HepG2 (cell line): ENCODE measurements around the gene MAPK12. TPM values are rescaled to one million over a fixed set of nuclear protein-coding genes. Genes with fewer than 3 reads are reported as not detected.

ENCODE experiments used
- ATAC-seq: fragments of 200-7000 bp; cut with Tn5 transposase; 3 replicates; pipeline ENCODE4 v1.9.1; 2020; ENCODE audit warnings: mild to moderate bottlenecking, moderate library complexity
- BruUV-seq: library from RNA; stranded (reverse); fragments of 400-500 nt; replicated peaks from 2 replicates; lab custom pipeline; 2021; lab: Mats Ljungman, UMichigan
- CTCF ChIA-PET: fragments of 300-600 bp; formaldehyde crosslinking; extraction: SDS; loops from one replicate; lab custom pipeline; 2021; ENCODE audit warnings: low total read pairs, inconsistent platforms, low intra/inter-chr PET ratio; lab: Yijun Ruan, JAX
- POLR2A ChIA-PET: fragments of 350-600 bp; sonication (Branson Sonifier 250); formaldehyde crosslinking; loops from one replicate; lab custom pipeline; 2020; ENCODE audit warnings: antibody characterized with exemption, inconsistent platforms; lab: Yijun Ruan, JAX
- DNase-seq: peaks from one replicate; pipeline ENCODE4 v3.0.0-alpha.2; 2015; ENCODE audit warnings: low spot score
- FAIRE-seq: peaks from 3 replicates; lab custom pipeline; 2011; peaks lifted over from hg19 to GRCh38; lab: Jason Lieb, UNC
- H2AFZ ChIP-seq: one replicate; pipeline ENCODE4 v1.6.1; 2011; ENCODE audit warnings: low read length, inconsistent platforms
- H3K27ac ChIP-seq: fragments of 300-600 bp; 3 replicates; pipeline ENCODE4 v1.8.0; 2011; ENCODE audit warnings: mixed run types, mild to moderate bottlenecking, mixed read lengths, low read length, inconsistent platforms; ENCODE audit not compliant: insufficient read depth; ENCODE audit errors: extremely low read length
- H3K27me3 ChIP-seq, 2 experiments: fragments of 200-600 bp in 1 of 2; 2 replicates in 1 of 2; 3 replicates in 1 of 2; pipeline versions ENCODE4 v1.6.0 to v1.8.0; 2011; ENCODE audit warnings: low read length in 2 of 2, mild to moderate bottlenecking in 2 of 2, moderate library complexity in 2 of 2, inconsistent platforms in 1 of 2; ENCODE audit not compliant: insufficient read depth in 2 of 2, control insufficient read depth in 1 of 2
- H3K36me3 ChIP-seq, 2 experiments: fragments of 200-600 bp in 1 of 2; replicated peaks in 1 of 2; 2 replicates in 1 of 2; 3 replicates in 1 of 2; pipeline versions ENCODE4 v1.5.1 to v1.8.0; 2011; ENCODE audit warnings: low read length in 2 of 2, inconsistent platforms in 1 of 2; ENCODE audit not compliant: insufficient read depth in 2 of 2, control insufficient read depth in 1 of 2
- H3K4me1 ChIP-seq: 2 replicates; pipeline ENCODE4 v1.5.1; 2012; ENCODE audit warnings: low read length, inconsistent platforms; ENCODE audit not compliant: insufficient read depth
- H3K4me2 ChIP-seq: 2 replicates; pipeline ENCODE4 v1.6.0; 2011; ENCODE audit warnings: low read depth, low read length, inconsistent platforms
- H3K4me3 ChIP-seq, 3 experiments: fragments of 200-600 bp in 1 of 3; sonication (generic), shearing (Covaris generic) in 1 of 3; replicated peaks in 1 of 3; 2 replicates each; pipeline ENCODE4 v1.5.1; 2011 to 2016; ENCODE audit warnings: low read length in 3 of 3, inconsistent platforms in 2 of 3, low read depth in 2 of 3, mild to moderate bottlenecking in 2 of 3, control low read depth in 1 of 3, mixed read lengths in 1 of 3; ENCODE audit not compliant: insufficient read depth in 1 of 3
- H3K79me2 ChIP-seq: one replicate; pipeline ENCODE4 v1.6.1; 2011; ENCODE audit warnings: low read length, inconsistent platforms; ENCODE audit not compliant: insufficient read depth
- H3K9ac ChIP-seq: 2 replicates; pipeline ENCODE4 v1.6.0; 2011; ENCODE audit warnings: mild to moderate bottlenecking, low read depth, low read length, inconsistent platforms; ENCODE audit not compliant: insufficient read depth
- H3K9me3 ChIP-seq: 2 replicates; pipeline ENCODE4 v1.5.1; 2012; ENCODE audit warnings: mild to moderate bottlenecking, low read length
- H4K20me1 ChIP-seq: 2 replicates; pipeline ENCODE4 v1.6.0; 2011; ENCODE audit warnings: inconsistent platforms, mild to moderate bottlenecking, low read length, moderate library complexity; ENCODE audit not compliant: insufficient read depth
- ATF7-NPFF ChIP-seq: sonication (generic); formaldehyde crosslinking; IDR thresholded peaks from 2 replicates; pipeline ENCODE4 v1.8.1; 2023; ENCODE audit warnings: mild to moderate bottlenecking, low read depth, missing genetic modification reagents, moderate library complexity
- TAF15 ChIP-seq: fragments of 200-400 bp; formaldehyde crosslinking; IDR thresholded peaks from one replicate; pipeline ENCODE4 v1.6.1; 2018; ENCODE audit warnings: mild to moderate bottlenecking, low read depth, low read length; ENCODE audit not compliant: poor library complexity, severe bottlenecking
- USF2 ChIP-seq, 2 experiments: sonication (generic) in 1 of 2; formaldehyde crosslinking in 1 of 2; IDR thresholded peaks; 2 replicates each; pipeline versions ENCODE4 v1.5.1 to v1.6.1; 2011 to 2020; ENCODE audit warnings: borderline replicate concordance in 1 of 2, low read depth in 1 of 2, low read length in 1 of 2, mild to moderate bottlenecking in 1 of 2, missing genetic modification reagents in 1 of 2, moderate library complexity in 1 of 2
- ZBED4 ChIP-seq: sonication (generic); formaldehyde crosslinking; IDR thresholded peaks from 2 replicates; pipeline ENCODE4 v1.4.0; 2020; ENCODE audit warnings: missing genetic modification reagents, borderline replicate concordance
- ZMYM3 ChIP-seq: sonication (generic); formaldehyde crosslinking; IDR thresholded peaks from 2 replicates; pipeline ENCODE4 v1.5.1; 2020; ENCODE audit warnings: mild to moderate bottlenecking, missing genetic modification reagents
- ZNF230 ChIP-seq: sonication (generic); formaldehyde crosslinking; IDR thresholded peaks from 2 replicates; pipeline ENCODE4 v1.4.0; 2020; ENCODE audit warnings: mild to moderate bottlenecking, missing genetic modification reagents
- ZNF451 ChIP-seq: sonication (generic); formaldehyde crosslinking; IDR thresholded peaks from 2 replicates; pipeline ENCODE4 v1.5.0; 2020; ENCODE audit warnings: mild to moderate bottlenecking, missing genetic modification reagents
- ZNF460 ChIP-seq: sonication (generic); formaldehyde crosslinking; IDR thresholded peaks from 2 replicates; pipeline ENCODE4 v1.5.1; 2020; ENCODE audit warnings: missing genetic modification reagents, mild to moderate bottlenecking, borderline replicate concordance
- WGBS: methylation state at CpG from one replicate; pipeline ENCODE4 v1.1.6; 2017; ENCODE audit warnings: low lambda C conversion rate; 5-methylcytosine and 5-hydroxymethylcytosine counted together
- in situ Hi-C: cut with HindIII; loops from 2 replicates; pipeline ENCODE4 v1.10.0; 2017; ENCODE audit warnings: low pct_unique_long_range_greater_than_20kb; ENCODE audit not compliant: extremely low pct_ligation_motif_present
- intact Hi-C: fragments of 100-400 bp; cut with micrococcal nuclease; formaldehyde crosslinking; loops from one replicate; pipeline ENCODE4 v1.10.0; 2022; ENCODE audit not compliant: unreplicated experiment
- polyA plus RNA-seq, 8 experiments: library from polyadenylated mRNA; depleted of rRNA in 3 of 8; stranded (reverse) in 7 of 8; unstranded in 1 of 8; fragments of >200 nt; fragmentation: Illumina TruSeq in 4 of 8; extraction: Trizol in 4 of 8; gene quantifications; 2 replicates each; pipeline versions ENCODE4 v1.2.1 to v1.2.3, GENCODE V29; 2011 to 2016; ENCODE audit warnings: low read depth in 4 of 8, missing spikeins in 1 of 8, mixed read lengths in 1 of 8; ENCODE audit not compliant: insufficient read depth in 1 of 8
- total RNA-seq, 5 experiments: library from RNA; depleted of rRNA; stranded (reverse); fragments of >200 nt; fragmentation: Illumina TruSeq; extraction: Trizol; gene quantifications; 2 replicates each; pipeline ENCODE4 v1.2.3, GENCODE V29; 2016; ENCODE audit warnings: low read depth in 1 of 5

The MAPK12 gene
- total and polyA plus RNA-seq, 2 of the 13 experiments (the other 11 are each of a cell fraction or from before 2014, with no cell fraction given) = 22.2 to 23.3 TPM

DNA sequence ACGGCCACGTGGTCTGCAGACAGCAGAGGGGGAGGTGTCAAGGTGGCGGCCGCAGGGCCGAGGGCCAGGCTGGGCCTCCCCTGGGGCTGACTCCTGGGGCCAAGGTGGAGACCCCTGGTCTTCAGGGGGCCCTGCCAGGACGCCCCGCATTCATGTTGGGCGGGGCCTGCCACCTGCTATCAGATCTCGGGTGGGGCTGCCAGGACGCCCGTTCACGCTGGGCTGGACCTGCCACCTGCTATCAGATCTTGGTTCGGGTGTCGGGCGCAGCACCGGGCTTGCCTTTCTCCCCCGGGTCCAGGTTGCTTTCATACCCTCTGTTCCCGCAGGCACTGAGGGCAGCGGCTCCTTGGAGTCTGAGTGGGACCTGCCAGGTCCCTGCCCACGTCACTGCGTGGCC is 24.8 kb upstream of the MAPK12 start:
- ChIA-PET POLR2A (no interaction called here), CTCF (no interaction called here)
- H3K9ac ChIP-seq = no peak overlapping the region
- H3K27me3 ChIP-seq = no peaks in the 10 kb centered on the region
- no peak overlapping the region for H3K4me3 ChIP-seq
- no peak for FAIRE-seq
- peaks cover 14% of the 10 kb centered on the region for H3K79me2 ChIP-seq
- H2AFZ ChIP-seq = no peak overlapping the region
- 99% methylated on average over 8 of the region's 21 CpGs for WGBS
- H3K27ac ChIP-seq = no peak overlapping the region
- no peak for DNase-seq
- no peaks in the 10 kb centered on the region for H3K4me1 ChIP-seq
- in situ Hi-C loops = no loop called here
- H3K9me3 ChIP-seq = no peaks in the 10 kb centered on the region
- no TSS peak for BruUV-seq
- no peak for ATAC-seq
- TF ChIP-seq TAF15 (no peak), ZMYM3 (CRISPR knock-in tag) (no peak), ZBED4 (no peak), ZNF451 (CRISPR knock-in tag) (no peak), ZNF230 (CRISPR knock-in tag) (no peak), ZNF460 (CRISPR knock-in tag) (no peak), ATF7-NPFF (no peak), USF2 (IDR thresholded peaks at IDR 0.05; ENCODE audit: low read depth, low read length) (no peak), USF2 (CRISPR knock-in tag; IDR thresholded peaks at IDR 0.05; ENCODE audit: borderline replicate concordance) (no peak)
- TF ChIP-seq, all 625 proteins: peak for 0
- intact Hi-C loops = no loop called here
- no peak overlapping the region for H3K4me2 ChIP-seq
- peaks cover 4% of the 10 kb centered on the region; the same call in 1 of the 2 replicates for H4K20me1 ChIP-seq
- H3K36me3 ChIP-seq = peaks cover 32 to 50% of the 10 kb centered on the region in 2 experiments; a peak in 4 of 5 replicates
